Tibial artery (tissue), 4 donors: Measurements from ENCODE around the gene SPTB.

Experiments
- DNase-seq, 2 donors: peaks; one replicate each; pipeline ENCODE4 v3.0.0-alpha.2; 2019
- H3K27ac ChIP-seq, 2 donors: fragments of 200-600 bp; sonication (generic) in 1 of 2; 1 replicate in 1 of 2; 2 replicates in 1 of 2; pipeline ENCODE4 v1.5.1; 2018 to 2019; ENCODE audit warnings: mild to moderate bottlenecking in 1 of 2
- H3K27me3 ChIP-seq, 2 donors: fragments of 200-600 bp; sonication (generic) in 1 of 2; one replicate each; pipeline versions ENCODE4 v1.5.1 to v1.6.0; 2016 to 2019
- H3K36me3 ChIP-seq, 3 donors: fragments of 200-600 bp; sonication (generic) in 2 of 3; one replicate each; pipeline ENCODE4 v1.5.1; 2016 to 2019; ENCODE audit warnings: mild to moderate bottlenecking in 2 of 3
- H3K4me1 ChIP-seq, 4 donors: fragments of 200-600 bp; sonication (generic) in 2 of 4; 1 replicate in 3 of 4; 2 replicates in 1 of 4; pipeline ENCODE4 v1.5.1; 2016 to 2019
- H3K4me3 ChIP-seq, 2 donors: fragments of 200-600 bp; sonication (generic) in 1 of 2; 1 replicate in 1 of 2; 2 replicates in 1 of 2; pipeline ENCODE4 v1.5.1; 2018 to 2019; ENCODE audit warnings: mild to moderate bottlenecking in 2 of 2
- H3K9me3 ChIP-seq, 3 donors: fragments of 200-600 bp; sonication (generic) in 1 of 3; one replicate each; pipeline ENCODE4 v1.5.1; 2016 to 2019
- CTCF ChIP-seq, 2 experiments: fragments of 200-600 bp in 1 of 2; fragments of 450-650 bp in 1 of 2; IDR thresholded peaks; one replicate each; pipeline ENCODE4 v1.5.1; 2017 to 2019; ENCODE audit warnings: antibody characterized with exemption in 2 of 2, mild to moderate bottlenecking in 1 of 2, moderate library complexity in 1 of 2
- intact Hi-C: fragments of 100-400 bp; cut with DNase I; formaldehyde crosslinking; loops from one replicate; pipeline ENCODE4 v1.15.0; 2023; ENCODE audit warnings: low total_unique reads

Gene SPTB

GRCh38 chr14:64719601-64720000 lies 160.1 kb downstream of the SPTB start:
- Histone ChIP-seq H3K4me1 (peaks cover 9 to 99% (median 94%) of the 10 kb centered on the region in 4 donors), H3K27ac (peak overlapping the region; percentile 88 to 91)

GRCh38 chr14:64718762-64719161 lies 160.9 kb downstream of the SPTB start:
- H3K27me3 ChIP-seq: no peaks in the 10 kb centered on the region
- DNase-seq: peak in 1 of 2 donors; percentile 79
- no peaks in the 10 kb centered on the region for H3K36me3 ChIP-seq
- H3K4me3 ChIP-seq: peak overlapping the region in 1 of 2 donors; percentile 54
- TF ChIP-seq CTCF (IDR thresholded peaks at IDR 0.05): no peak
- H3K9me3 ChIP-seq: no peaks in the 10 kb centered on the region
- H3K27ac ChIP-seq: peak overlapping the region; percentile 88 to 91
- intact Hi-C loops: no loop called here
- H3K4me1 ChIP-seq: peaks cover 9 to 96% (median 88%) of the 10 kb centered on the region in 4 donors

More at GRCh38 chr14:64719601-64720000, 160.1 kb downstream of the SPTB start:
- intact Hi-C loops: no loop called here
- TF ChIP-seq CTCF (IDR thresholded peaks at IDR 0.05): no peak
- DNase-seq: peak in 1 of 2 donors; percentile 59
- Histone ChIP-seq H3K9me3 (no peaks in the 10 kb centered on the region), H3K4me3 (no peak overlapping the region), H3K36me3 (no peaks in the 10 kb centered on the region), H3K27me3 (no peaks in the 10 kb centered on the region)

GRCh38 chr14:64717870-64718269 lies 161.8 kb downstream of the SPTB start:
- H3K27me3 ChIP-seq: no peaks in the 10 kb centered on the region
- intact Hi-C loops: no loop called here
- H3K9me3 ChIP-seq: no peaks in the 10 kb centered on the region
- H3K4me1 ChIP-seq: peaks cover 9 to 88% (median 79%) of the 10 kb centered on the region in 4 donors
- no peaks in the 10 kb centered on the region for H3K36me3 ChIP-seq
- no peak for TF ChIP-seq CTCF (IDR thresholded peaks at IDR 0.05)
- H3K27ac ChIP-seq: peak overlapping the region; percentile 88 to 91
- H3K4me3 ChIP-seq: peak overlapping the region in 1 of 2 donors; percentile 54
- DNase-seq: peak in 1 of 2 donors; percentile 71

- H3K36me3 ChIP-seq: no peaks in the 10 kb centered on the region
- H3K27me3 ChIP-seq: no peaks in the 10 kb centered on the region
- peak overlapping the region; percentile 46 to 54 for H3K4me3 ChIP-seq
- H3K9me3 ChIP-seq: no peaks in the 10 kb centered on the region
- peaks cover 9 to 87% (median 66%) of the 10 kb centered on the region in 4 donors for H3K4me1 ChIP-seq
- TF ChIP-seq CTCF (IDR thresholded peaks at IDR 0.05): no peak
- H3K27ac ChIP-seq: peak overlapping the region; percentile 88 to 91
- intact Hi-C loops: no loop called here
- peak; percentile 18 to 68 for DNase-seq
Observed at GRCh38 chr14:64715628-64716412, 163.9 kb downstream of the SPTB start.

GRCh38 chr14:64715146-64715627 lies 164.5 kb downstream of the SPTB start:
- H3K9me3 ChIP-seq: no peaks in the 10 kb centered on the region
- peak; percentile 10 to 43 for DNase-seq
- intact Hi-C loops: no loop called here
- H3K36me3 ChIP-seq: no peaks in the 10 kb centered on the region
- H3K4me3 ChIP-seq: peak overlapping the region; percentile 46 to 54
- H3K27ac ChIP-seq: peak overlapping the region; percentile 88 to 91
- no peak for TF ChIP-seq CTCF (IDR thresholded peaks at IDR 0.05)
- no peaks in the 10 kb centered on the region for H3K27me3 ChIP-seq
- H3K4me1 ChIP-seq: peaks cover 9 to 87% (median 66%) of the 10 kb centered on the region in 4 donors
